Measurements from ENCODE around the gene MAL. TPM values are rescaled to one million over a fixed set of nuclear protein-coding genes. Genes with fewer than 3 reads are reported as not detected.

Gene MAL
- total RNA-seq, 1 experiment from 2014 or later, result 0.22 TPM

GRCh38 chr2:94978917-94979316 lies 46.6 kb upstream of the MAL start (continued):
- no peak for TF ChIP-seq ZNF281 (CRISPR knock-in tag; IDR thresholded peaks at IDR 0.05)
- TF ChIP-seq ATF1 (CRISPR knock-in tag; IDR thresholded peaks at IDR 0.05), result no peak
- no peak for TF ChIP-seq RELA (CRISPR knock-in tag; IDR thresholded peaks at IDR 0.05; ENCODE audit: borderline replicate concordance)
- no peak for TF ChIP-seq STAT6 (CRISPR knock-in tag; conservative IDR thresholded peaks at IDR 0.05; ENCODE audit: low read depth)
- no peak for TF ChIP-seq ERG (CRISPR knock-in tag; IDR thresholded peaks at IDR 0.05)
- no peak for TF ChIP-seq PRRX2 (CRISPR knock-in tag; IDR thresholded peaks at IDR 0.05)
- TF ChIP-seq ZNF671 (CRISPR knock-in tag; IDR thresholded peaks at IDR 0.05), result no peak

- Mint-ChIP-seq H3K27ac (no peak overlapping the region), H3K36me3 (0 out of 2 replicates have a peak, but pooled peaks cover 3% of the 10 kb centered on the region), H3K27me3 (ENCODE audit: low read depth) (0 out of 2 replicates have a peak, but pooled peaks cover 4% of the 10 kb centered on the region), H3K9me3 (no peaks in the 10 kb centered on the region), H3K4me3 (no peak overlapping the region), H3K4me1 (no peaks in the 10 kb centered on the region)
- no peak for ATAC-seq
- CTCF ChIA-PET, result interaction anchor here (0.9 to 2.6 kb wide), 3 partner anchors 23 to 136 kb away, joined by 4 to 7 read pairs (median 5); no protein-coding TSS in a partner anchor
- POLR2A ChIA-PET, result no interaction called here
- no peak for DNase-seq (ENCODE audit: low spot score)
- TF ChIP-seq PREB (CRISPR knock-in tag; IDR thresholded peaks at IDR 0.05; ENCODE audit: borderline replicate concordance), result no peak
- no peak for TF ChIP-seq ZNF263 (CRISPR knock-in tag; IDR thresholded peaks at IDR 0.05; ENCODE audit: low read depth)
- TF ChIP-seq JAZF1 (CRISPR knock-in tag; IDR thresholded peaks at IDR 0.05), result no peak
- no peak for TF ChIP-seq TEAD1 (CRISPR knock-in tag; IDR thresholded peaks at IDR 0.05)
- no peak for TF ChIP-seq ZNF512 (CRISPR knock-in tag; IDR thresholded peaks at IDR 0.05; ENCODE audit: borderline replicate concordance)
- no peak for TF ChIP-seq NR3C1 (CRISPR knock-in tag; conservative IDR thresholded peaks at IDR 0.05; ENCODE audit: low read depth)
- TF ChIP-seq ZMAT4 (CRISPR knock-in tag; IDR thresholded peaks at IDR 0.05), result no peak
- TF ChIP-seq TP53 (CRISPR knock-in tag; IDR thresholded peaks at IDR 0.05), result no peak
- TF ChIP-seq ARID4B (CRISPR knock-in tag; IDR thresholded peaks at IDR 0.05; ENCODE audit: borderline replicate concordance), result no peak
- no peak for TF ChIP-seq MLX (CRISPR knock-in tag; IDR thresholded peaks at IDR 0.05)
- TF ChIP-seq MAX (CRISPR knock-in tag; IDR thresholded peaks at IDR 0.05), result no peak
Observed at GRCh38 chr2:94979406-94980375, 45.8 kb upstream of the MAL start.
